ENCODE results near the gene ELAVL3. TPM values are rescaled to one million over a fixed set of nuclear protein-coding genes. Genes with fewer than 3 reads are reported as not detected.
"Not testable (repeated sequence)": the region's sequence is repeated elsewhere in the genome, so short reads cannot be mapped to it uniquely, and the experiment has no call there.

ELAVL3 gene
- total RNA-seq, 4 donors from 2014 or later = not detected

GRCh38 chr19:11464333-11465265, 16.2 kb downstream of the ELAVL3 start:
- no peaks in the 10 kb centered on the region for H3K4me1 ChIP-seq
- H3K4me3 ChIP-seq (replicated peaks in 1 of 3) = no peak overlapping the region
- H3K36me3 ChIP-seq = no peaks in the 10 kb centered on the region
- no peak overlapping the region for H3K27ac ChIP-seq
- no peaks in the 10 kb centered on the region for H3K27me3 ChIP-seq
- WGBS, 2 donors = 87 to 90% methylated on average over 11 of the region's 11 CpGs
- DNase-seq = no peak
- intact Hi-C loops (cut with DNase I) = no loop called here
- no peak for TF ChIP-seq CTCF (IDR thresholded peaks at IDR 0.05)
- no peak for TF ChIP-seq POLR2A (IDR thresholded peaks at IDR 0.05)
- no peaks in the 10 kb centered on the region for H3K9me3 ChIP-seq

- Histone ChIP-seq H3K27me3 (no peaks in the 10 kb centered on the region), H3K4me3 (replicated peaks in 1 of 3) (no peak overlapping the region), H3K9me3 (no peaks in the 10 kb centered on the region), H3K27ac (no peak overlapping the region), H3K4me1 (no peaks in the 10 kb centered on the region), H3K36me3 (no peaks in the 10 kb centered on the region)
- intact Hi-C loops (cut with DNase I) = no loop called here
- TF ChIP-seq POLR2A (IDR thresholded peaks at IDR 0.05) (no peak), CTCF (IDR thresholded peaks at IDR 0.05) (no peak)
- 48 to 76% methylated on average over 6 to 11 of the region's 12 CpGs for WGBS, 2 donors
- DNase-seq = no peak
Measured at GRCh38 chr19:11463391-11463790, 17.5 kb downstream of the ELAVL3 start.

- Histone ChIP-seq H3K4me3 (replicated peaks in 1 of 3) (no peak overlapping the region), H3K27me3 (no peaks in the 10 kb centered on the region), H3K9me3 (no peaks in the 10 kb centered on the region), H3K27ac (no peak overlapping the region), H3K4me1 (no peaks in the 10 kb centered on the region), H3K36me3 (no peaks in the 10 kb centered on the region)
- intact Hi-C loops (cut with DNase I) = no loop called here
- WGBS, 2 donors = 69 to 76% methylated on average over 2 of the region's 2 CpGs
- no peak for TF ChIP-seq CTCF (IDR thresholded peaks at IDR 0.05)
- TF ChIP-seq POLR2A (IDR thresholded peaks at IDR 0.05) = no peak
- DNase-seq = no peak
Measured at GRCh38 chr19:11461453-11461852, 19.4 kb downstream of the ELAVL3 start.

- WGBS, 2 donors = 55 to 68% methylated on average over 4 of the region's 4 CpGs
- H3K9me3 ChIP-seq = no peaks in the 10 kb centered on the region
- H3K36me3 ChIP-seq = no peaks in the 10 kb centered on the region
- no peak for DNase-seq
- intact Hi-C loops (cut with DNase I) = no loop called here
- TF ChIP-seq POLR2A (IDR thresholded peaks at IDR 0.05) (no peak), CTCF (IDR thresholded peaks at IDR 0.05) (peak in 1 of 6 experiments; percentile 5)
- no peaks in the 10 kb centered on the region for H3K4me1 ChIP-seq
- H3K4me3 ChIP-seq (replicated peaks in 1 of 3) = no peak overlapping the region
- H3K27me3 ChIP-seq = no peaks in the 10 kb centered on the region
- H3K27ac ChIP-seq = no peak overlapping the region
Measured at GRCh38 chr19:11460207-11460606, 20.6 kb downstream of the ELAVL3 start.

GRCh38 chr19:11458912-11459311, 21.9 kb downstream of the ELAVL3 start:
- H3K4me1 ChIP-seq; H3K9me3 ChIP-seq; intact Hi-C loops (cut with DNase I); H3K27me3 ChIP-seq; H3K27ac ChIP-seq; H3K4me3 ChIP-seq (replicated peaks in 1 of 3); DNase-seq; H3K36me3 ChIP-seq: not testable (repeated sequence)
- 81 to 86% methylated on average over 11 of the region's 11 CpGs for WGBS, 2 donors

All from thyroid gland (tissue), 4 donors.